HS-27A (cell line): ENCODE measurements around the gene PPFIA3.
"Not testable (repeated sequence)": the region's sequence is repeated elsewhere in the genome, so short reads cannot be mapped to it uniquely, and the experiment has no call there.

Experiments used
- DNase-seq: peaks from one replicate; pipeline ENCODE4 v3.0.0-alpha.2; 2012; ENCODE audit warnings: low read depth, missing footprints

PPFIA3 gene

DNA sequence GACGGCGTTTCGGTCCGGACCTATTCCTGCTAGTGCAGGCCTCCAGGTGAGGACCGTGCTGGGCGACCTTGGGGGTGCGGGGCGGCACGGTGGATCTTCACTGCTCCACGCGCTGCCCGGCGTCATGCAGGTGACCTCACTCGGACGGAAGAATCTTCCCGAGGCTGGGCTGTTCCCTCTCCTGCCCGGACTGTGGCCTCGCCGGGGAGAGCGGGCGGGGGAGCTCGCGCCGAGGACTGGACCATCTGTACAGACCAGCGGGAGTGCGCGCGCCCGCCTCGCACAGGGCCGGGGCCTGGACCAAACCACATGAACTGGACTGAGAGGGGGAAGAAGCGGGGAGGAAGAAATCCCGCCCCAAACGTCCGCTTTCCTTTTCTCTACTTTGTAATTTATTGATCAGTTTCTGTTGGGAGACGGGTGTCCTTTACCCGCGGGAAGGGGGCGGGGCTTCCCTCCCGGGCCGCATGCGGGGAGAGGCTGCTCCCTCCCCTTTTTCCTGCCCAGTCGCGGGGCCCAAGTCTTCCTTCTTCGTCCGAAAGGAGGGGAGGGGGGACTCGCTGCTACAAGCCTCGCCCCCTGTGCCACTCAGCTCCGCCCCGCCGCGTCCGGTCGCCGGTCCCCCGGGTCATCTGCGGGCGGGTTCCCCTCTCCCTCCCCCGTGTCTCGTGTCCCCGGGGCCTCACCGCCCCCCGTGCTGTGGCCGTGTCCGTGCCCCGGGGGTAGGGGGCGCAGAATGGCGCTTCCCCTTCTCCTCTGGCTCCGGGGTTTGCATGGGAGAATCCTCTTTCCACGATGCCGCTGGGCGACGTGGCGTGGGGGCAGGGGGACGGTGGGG, 31.0 kb downstream of the PPFIA3 start:
- peak; percentile 61 for DNase-seq

DNA sequence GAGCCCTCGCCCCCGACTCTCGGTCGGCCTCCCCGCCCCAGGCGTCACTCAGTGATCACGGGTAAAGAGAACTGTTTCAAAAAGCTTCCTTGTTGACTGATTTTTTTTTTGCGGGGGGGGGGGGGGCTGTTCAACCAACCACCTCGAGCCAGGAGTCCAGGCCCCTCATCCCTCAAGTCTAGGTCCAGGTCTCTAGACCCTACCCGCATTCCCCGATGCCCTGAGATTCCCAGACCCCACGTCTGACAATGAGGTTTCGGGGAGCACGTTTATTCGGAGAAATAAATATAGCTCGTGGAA, 31.6 kb downstream of the PPFIA3 start:
- DNase-seq = no peak

GRCh38 chr19:49151267-49152118, 32.1 kb downstream of the PPFIA3 start:
- no peak for DNase-seq

- no peak for DNase-seq
Measured at GRCh38 chr19:49152119-49152550, 32.8 kb downstream of the PPFIA3 start.

- no peak for DNase-seq
Measured at GRCh38 chr19:49153167-49153809, 33.9 kb downstream of the PPFIA3 start.

DNA sequence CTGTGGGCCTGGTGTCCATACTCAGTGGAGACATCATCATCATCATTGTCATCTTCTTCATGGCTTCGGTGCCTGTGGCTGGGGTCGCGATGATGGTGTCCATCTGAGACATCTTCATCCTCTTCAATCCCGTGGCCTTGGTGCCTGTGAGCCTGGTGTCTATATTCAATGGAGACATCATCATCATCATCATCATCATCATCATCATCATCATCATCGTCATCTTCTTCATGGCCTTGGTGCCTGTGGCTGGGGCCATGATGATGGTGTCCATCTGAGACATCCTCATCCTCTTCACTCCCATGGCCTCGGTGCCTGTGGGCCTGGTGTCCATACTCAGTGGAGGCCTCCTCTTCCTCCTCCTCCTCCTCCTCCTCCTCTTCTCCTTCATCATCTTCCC, 34.9 kb downstream of the PPFIA3 start:
- DNase-seq = no peak

- no peak for DNase-seq
Measured at GRCh38 chr19:49155005-49155819, 35.9 kb downstream of the PPFIA3 start, which contains the start of gene HRC. Gene HRC (minus strand): TSS chr19:49155396. CDS start chr19:49155237, 159 bp downstream.

DNA sequence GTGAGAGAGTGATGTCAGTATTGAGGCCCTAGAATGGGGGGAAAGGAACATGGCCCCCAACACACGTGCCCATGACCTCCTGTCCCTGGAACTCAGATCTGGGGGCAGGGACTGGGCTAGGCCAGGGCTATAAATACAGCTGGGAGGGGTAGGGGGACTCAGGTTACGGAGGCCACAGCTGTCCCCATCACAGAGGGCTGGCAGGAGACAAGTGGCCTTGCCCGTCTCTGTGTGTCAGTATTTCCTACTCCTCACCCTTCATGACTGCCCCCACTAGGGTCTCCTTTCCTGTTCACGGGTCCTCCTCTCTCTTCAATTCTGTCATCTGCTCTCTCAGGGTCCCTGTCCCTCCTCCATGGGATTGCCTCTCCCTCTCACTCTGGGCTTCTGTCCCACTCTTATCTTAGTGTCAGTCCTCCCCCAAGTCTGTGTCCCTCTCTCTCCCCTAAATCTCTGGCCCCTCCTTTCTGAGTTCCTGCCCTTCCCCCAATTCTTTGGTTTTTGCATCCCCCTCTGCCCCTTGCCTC, 36.5 kb downstream of the PPFIA3 start:
- DNase-seq = no peak

DNA sequence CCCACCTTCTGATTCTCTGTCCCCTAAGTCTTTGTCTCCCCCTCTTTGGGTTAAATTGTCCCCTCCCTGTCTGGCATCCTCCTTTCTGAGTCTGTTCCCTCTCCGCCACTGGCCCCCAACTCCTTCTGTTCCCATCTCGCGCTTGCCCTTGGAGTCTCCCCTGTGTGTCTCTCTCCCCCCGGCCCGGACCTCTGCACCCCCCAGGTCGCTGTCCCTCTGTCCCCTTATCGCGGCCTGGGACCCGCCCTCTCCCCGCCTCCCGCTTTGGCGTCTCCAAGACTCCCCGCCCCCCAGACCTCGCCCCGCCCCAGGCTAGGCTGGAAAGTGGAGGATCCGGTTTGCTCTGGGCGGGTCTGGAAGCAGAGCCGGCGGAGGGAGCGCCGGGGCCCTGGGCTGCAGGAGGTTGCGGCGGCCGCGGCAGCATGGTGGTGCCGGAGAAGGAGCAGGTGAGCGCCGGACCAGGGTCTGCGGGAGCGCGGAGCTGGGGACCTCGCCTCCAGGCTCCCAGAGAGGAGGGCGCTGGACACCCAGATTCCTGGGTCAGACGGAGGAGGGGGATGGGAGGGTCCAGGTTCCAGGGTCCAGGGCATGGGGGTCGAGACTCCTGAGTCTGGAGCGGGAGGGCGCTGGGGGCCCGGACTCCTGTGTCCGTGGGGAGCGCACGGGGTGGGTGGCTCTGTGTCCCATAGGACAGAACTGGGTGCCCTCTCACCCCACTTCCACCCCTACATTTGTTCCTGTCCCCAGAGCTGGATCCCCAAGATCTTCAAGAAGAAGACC, 38.3 kb downstream of the PPFIA3 start, which contains the start of gene TRPM4:
Gene TRPM4, plus strand, starts transcription at position 348 of the 780 bp plus-strand sequence. Its CDS starts 75 bp downstream, at position 423.
- DNase-seq = peak; percentile 64

DNA sequence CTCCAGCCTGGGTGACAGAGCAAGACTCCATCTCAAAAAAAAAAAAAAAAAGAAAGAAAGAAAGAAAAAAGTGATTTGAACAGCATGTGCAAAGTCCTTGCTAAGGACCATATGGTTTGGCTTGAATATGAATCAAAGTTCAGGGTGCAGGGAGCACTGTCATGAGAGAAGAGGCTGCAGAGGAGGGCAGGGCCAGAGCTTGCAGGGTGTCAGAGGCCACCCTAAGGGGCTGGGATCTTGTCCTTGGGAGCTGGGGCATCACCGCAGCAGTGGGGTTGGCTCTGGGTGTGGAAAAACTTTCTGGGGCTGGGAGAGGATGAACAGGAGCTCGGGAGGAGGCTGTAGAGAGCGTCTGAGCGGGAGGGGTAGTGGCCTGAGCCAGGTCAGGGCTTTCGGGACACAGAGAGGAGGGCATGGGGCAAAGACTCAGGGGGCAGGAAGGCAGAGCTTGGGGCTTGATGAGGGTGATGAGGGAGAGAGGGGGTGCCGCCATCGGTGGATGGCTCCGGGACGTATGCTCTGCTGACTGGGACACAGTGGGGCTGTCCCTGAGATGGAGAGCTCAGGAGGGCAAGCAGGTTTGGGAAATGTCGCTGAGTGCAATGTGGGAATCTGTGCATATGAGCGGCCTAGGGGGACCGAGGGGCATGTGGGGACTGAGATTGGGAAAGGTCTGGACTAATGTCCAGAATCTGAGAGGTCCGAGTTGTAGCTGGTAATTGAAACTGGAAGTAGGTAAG, 41.3 kb downstream of the PPFIA3 start:
- DNase-seq = no peak

GRCh38 chr19:49161987-49162386, 42.6 kb downstream of the PPFIA3 start:
- DNase-seq = no peak

DNA sequence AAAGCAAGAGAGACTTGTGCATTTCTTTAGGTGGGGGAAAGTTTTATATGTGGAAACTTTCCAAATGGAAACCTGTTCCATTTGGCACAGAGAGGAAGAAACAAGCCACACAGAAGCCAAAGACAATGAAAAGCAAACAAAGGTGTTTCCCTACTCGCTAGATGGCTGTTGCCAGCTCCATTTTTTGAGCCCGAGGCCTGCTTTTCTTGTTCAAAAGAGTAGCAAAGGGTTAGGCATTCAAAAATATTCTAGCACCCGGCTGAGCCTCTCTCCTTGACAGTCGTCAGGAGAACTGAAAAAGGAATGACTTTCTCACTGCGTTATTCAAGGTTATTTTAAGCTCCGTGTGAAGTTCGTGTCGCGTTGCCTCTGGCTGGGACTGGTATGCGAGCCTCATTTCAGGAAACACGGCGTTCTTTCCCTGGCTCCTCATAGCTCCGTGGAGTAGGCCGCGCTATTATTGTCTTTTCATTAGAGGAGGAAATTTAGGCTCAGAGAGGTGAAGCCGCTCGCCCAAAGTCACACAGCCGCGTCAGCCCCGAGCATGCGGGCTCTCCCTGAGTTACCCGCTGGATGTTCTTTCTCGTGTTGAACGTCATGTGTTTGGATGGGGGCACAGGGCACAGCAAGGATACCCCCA, 45.9 kb downstream of the PPFIA3 start:
- no peak for DNase-seq

DNA sequence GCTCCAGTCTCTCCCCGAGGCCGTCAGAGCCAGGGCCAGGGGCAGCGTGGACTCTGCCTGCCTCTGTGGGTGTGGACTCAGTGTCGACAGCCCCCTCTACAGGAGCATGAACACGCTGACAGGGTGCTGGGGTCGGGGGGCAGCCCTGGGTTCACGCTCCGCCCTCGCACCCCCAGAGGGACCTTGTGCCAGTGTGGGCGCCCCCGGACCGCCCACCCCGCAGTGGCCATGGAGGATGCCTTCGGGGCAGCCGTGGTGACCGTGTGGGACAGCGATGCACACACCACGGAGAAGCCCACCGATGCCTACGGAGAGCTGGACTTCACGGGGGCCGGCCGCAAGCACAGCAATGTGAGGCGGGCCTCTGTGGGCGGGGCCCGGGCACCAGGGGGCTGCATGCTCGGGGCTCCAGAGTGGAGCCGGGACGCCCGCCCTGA, 46.5 kb downstream of the PPFIA3 start:
- no peak for DNase-seq

- DNase-seq = no peak
Measured at GRCh38 chr19:49167857-49168409, 48.6 kb downstream of the PPFIA3 start.

GRCh38 chr19:49168421-49168820, 49.1 kb downstream of the PPFIA3 start:
- no peak for DNase-seq

DNA sequence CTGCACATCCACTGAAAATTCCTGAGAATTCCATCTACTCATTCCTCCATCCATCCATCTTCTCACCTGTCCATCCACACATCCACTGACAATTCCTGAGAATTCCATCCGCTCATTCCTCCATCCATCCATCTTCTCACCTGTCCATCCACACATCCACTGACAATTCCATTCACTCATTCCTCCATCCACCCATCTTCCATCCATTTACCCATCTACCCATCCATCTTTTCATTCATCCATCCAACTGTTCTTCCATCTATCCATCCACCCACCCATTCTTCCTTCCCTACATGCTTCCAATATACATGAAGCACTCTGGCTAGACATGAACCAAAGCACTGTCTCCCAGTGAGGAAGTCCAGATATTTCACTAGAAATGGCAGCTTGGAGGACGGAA, 53.9 kb downstream of the PPFIA3 start:
- DNase-seq = no peak

DNA sequence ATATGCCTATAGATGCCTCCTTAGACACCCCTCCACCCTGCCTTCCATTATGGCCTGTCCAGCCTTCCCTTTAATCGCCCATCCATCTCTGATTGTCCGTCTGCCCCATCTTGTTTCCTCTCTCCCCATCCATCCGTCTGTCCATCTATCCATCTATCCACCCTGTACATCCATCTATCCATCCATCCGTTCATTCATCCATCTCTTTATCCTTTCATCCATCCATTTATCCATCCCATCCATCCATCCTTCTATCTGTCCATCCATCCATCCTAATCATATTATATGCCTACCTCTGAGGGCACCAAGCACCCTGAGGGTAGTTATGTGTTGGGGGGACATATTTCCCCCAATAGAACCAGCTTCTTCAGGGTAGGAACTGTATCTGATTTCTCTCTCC, 61.3 kb downstream of the PPFIA3 start:
- DNase-seq = no peak

GRCh38 chr19:49182010-49182847, 62.9 kb downstream of the PPFIA3 start:
- DNase-seq = not testable (repeated sequence)
